ENCODE measurements around the gene CCDC33. TPM values are rescaled to one million over a fixed set of nuclear protein-coding genes. Genes with fewer than 3 reads are reported as not detected.

Gene CCDC33
- total and polyA plus RNA-seq, 4 donors, result 0.99 to 7.4 (median 2.6) TPM

DNA sequence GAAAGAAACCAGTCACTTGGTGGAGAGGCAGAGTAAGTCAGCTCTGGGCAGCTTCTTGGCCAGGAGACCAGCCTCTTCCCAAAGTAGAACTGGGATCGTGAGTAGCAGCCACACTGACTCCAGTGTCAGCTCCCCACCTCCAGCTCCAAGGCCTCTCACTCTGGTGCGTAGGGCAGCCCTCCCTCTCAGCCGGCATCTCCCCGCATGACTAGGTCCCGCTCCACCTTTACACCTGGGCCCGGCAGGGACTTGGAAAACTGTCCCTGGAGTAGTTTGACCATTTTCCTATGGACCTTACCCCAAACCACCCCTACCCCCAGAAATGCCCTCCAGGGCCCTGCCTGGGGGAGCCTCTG, 36.9 kb upstream of the CCDC33 start:
- Histone ChIP-seq H3K36me3 (ENCODE audit: control insufficient read depth, insufficient read depth, low read length) (peaks cover 2% of the 10 kb centered on the region), H3K4me3 (ENCODE audit: low read depth, low read length) (no peak overlapping the region), H3K27me3 (ENCODE audit: control insufficient read depth, insufficient read depth, low read length) (peaks cover 9% of the 10 kb centered on the region), H3K4me1 (ENCODE audit: control insufficient read depth, insufficient read depth, low read length) (peaks cover 48% of the 10 kb centered on the region), H3K27ac (ENCODE audit: low read depth, low read length) (no peak overlapping the region), H3K9me3 (ENCODE audit: control insufficient read depth, insufficient read depth, low read length) (no peaks in the 10 kb centered on the region)
- 97% methylated on average over 4 of the region's 6 CpGs for WGBS (ENCODE audit: insufficient coverage)
- no peak for DNase-seq (ENCODE audit: low read depth in 4 of 6, low spot score in 6 of 6)

DNA sequence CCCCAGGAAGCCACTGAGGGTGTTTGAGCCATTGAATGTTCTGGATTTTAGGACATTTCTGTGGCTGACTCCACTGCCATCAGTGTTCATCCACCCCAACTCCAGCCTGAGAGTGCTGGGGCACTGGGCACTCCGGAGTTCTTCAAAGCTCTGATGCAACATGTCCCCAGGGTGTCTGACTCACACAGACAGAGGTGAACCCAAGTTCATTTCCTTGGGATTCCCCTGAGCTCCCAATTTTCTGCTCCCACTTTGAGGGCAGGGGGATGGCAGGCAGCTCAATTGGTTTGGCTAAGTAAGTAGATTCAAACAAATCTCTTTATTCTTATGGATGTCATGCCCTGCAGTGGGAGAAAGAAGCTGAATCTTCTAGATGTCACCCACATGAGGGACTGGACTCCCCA, 35.7 kb upstream of the CCDC33 start:
- Histone ChIP-seq H3K4me1 (ENCODE audit: control insufficient read depth, insufficient read depth, low read length) (peaks cover 54% of the 10 kb centered on the region), H3K27me3 (ENCODE audit: control insufficient read depth, insufficient read depth, low read length) (peaks cover 9% of the 10 kb centered on the region)
- WGBS (ENCODE audit: insufficient coverage), result 75% methylated on average over 1 of the region's 1 CpG

DNA sequence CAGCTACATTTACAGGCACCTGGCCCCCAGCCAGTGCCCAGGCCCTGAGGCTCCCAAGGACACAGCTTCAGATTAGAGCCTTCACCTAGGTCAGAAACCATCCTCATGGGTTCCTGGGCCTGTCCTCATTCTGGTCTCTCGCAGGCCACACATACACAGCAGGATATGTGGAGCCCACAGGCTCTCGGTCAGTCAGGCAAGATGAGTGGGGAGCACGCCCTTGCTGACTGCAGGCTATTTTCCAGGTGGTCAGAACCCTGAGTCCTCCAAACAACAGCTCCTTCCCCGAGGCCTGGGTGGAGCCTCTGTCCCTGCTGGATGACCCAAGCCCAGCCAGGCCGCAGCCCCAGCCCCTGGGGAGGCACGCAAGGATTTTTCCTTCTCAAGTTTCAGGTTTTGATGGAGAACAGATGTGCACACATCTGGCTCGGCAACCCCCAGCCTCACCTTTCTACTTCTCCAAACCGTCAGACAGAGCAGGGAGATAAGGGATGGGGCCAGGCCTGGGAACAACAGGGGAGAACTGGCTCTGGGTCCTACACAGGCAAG, 35.2 kb upstream of the CCDC33 start:
- H3K36me3 ChIP-seq (ENCODE audit: control insufficient read depth, insufficient read depth, low read length), result no peaks in the 10 kb centered on the region
- peaks cover 58% of the 10 kb centered on the region for H3K4me1 ChIP-seq (ENCODE audit: control insufficient read depth, insufficient read depth, low read length)
- peak in 1 of 6 donors; percentile 52 for DNase-seq (ENCODE audit: low read depth in 4 of 6, low spot score in 6 of 6)
- no peak overlapping the region for H3K4me3 ChIP-seq (ENCODE audit: low read depth, low read length)
- H3K27ac ChIP-seq (ENCODE audit: low read depth, low read length), result peak overlapping the region; percentile 44
- H3K9me3 ChIP-seq (ENCODE audit: control insufficient read depth, insufficient read depth, low read length), result no peaks in the 10 kb centered on the region
- 72% methylated on average over 7 of the region's 8 CpGs for WGBS (ENCODE audit: insufficient coverage)
- peaks cover 9% of the 10 kb centered on the region for H3K27me3 ChIP-seq (ENCODE audit: control insufficient read depth, insufficient read depth, low read length)

More for the DNA sequence above, 35.7 kb upstream of the CCDC33 start:
- Histone ChIP-seq H3K27ac (ENCODE audit: low read depth, low read length) (peak overlapping the region; percentile 44), H3K4me3 (ENCODE audit: low read depth, low read length) (no peak overlapping the region), H3K36me3 (ENCODE audit: control insufficient read depth, insufficient read depth, low read length) (no peaks in the 10 kb centered on the region), H3K9me3 (ENCODE audit: control insufficient read depth, insufficient read depth, low read length) (no peaks in the 10 kb centered on the region)
- no peak for DNase-seq (ENCODE audit: low read depth in 4 of 6, low spot score in 6 of 6)

DNA sequence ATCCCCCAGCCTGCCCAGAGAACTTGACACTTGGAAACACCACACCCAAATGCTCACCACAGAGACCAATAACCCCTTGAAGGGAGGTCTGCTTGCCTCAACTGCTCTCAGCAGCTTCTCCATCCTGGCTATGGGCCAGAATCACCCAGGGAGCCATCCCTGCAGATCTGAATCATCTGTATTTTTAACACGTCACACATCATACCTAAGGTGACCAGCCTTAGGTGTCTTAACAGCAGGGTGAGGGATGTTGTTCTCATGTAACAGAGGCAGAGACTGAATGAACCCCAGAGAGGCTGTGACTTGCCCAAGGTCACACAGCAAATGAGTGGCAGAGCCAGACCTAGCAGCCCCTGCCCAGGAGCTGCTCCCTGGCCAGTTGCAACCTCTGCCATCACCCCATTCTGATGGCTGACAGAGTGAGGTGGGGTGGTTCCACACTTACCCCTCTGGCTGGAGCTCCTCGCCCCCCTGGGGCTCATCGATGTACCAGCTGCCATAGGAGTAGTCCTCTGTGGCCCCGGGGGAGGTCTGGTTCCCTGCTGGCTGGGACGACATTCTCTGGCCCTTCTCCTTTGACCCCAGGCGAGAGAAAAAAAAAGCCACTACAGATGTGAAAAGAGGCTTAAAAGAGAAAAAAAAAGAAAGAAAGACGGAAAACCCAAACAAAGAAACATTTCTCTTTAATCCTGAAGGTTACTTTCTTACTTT, 34.3 kb upstream of the CCDC33 start:
- 10% methylated on average over 3 of the region's 7 CpGs for WGBS (ENCODE audit: insufficient coverage)
- H3K4me1 ChIP-seq (ENCODE audit: control insufficient read depth, insufficient read depth, low read length), result peaks cover 59% of the 10 kb centered on the region
- H3K4me3 ChIP-seq (ENCODE audit: low read depth, low read length), result peak overlapping the region; percentile 9
- DNase-seq (ENCODE audit: low read depth in 4 of 6, low spot score in 6 of 6), result no peak
- no peaks in the 10 kb centered on the region for H3K36me3 ChIP-seq (ENCODE audit: control insufficient read depth, insufficient read depth, low read length)
- H3K27ac ChIP-seq (ENCODE audit: low read depth, low read length), result peak overlapping the region; percentile 85
- no peaks in the 10 kb centered on the region for H3K9me3 ChIP-seq (ENCODE audit: control insufficient read depth, insufficient read depth, low read length)
- peaks cover 9% of the 10 kb centered on the region for H3K27me3 ChIP-seq (ENCODE audit: control insufficient read depth, insufficient read depth, low read length)

DNA sequence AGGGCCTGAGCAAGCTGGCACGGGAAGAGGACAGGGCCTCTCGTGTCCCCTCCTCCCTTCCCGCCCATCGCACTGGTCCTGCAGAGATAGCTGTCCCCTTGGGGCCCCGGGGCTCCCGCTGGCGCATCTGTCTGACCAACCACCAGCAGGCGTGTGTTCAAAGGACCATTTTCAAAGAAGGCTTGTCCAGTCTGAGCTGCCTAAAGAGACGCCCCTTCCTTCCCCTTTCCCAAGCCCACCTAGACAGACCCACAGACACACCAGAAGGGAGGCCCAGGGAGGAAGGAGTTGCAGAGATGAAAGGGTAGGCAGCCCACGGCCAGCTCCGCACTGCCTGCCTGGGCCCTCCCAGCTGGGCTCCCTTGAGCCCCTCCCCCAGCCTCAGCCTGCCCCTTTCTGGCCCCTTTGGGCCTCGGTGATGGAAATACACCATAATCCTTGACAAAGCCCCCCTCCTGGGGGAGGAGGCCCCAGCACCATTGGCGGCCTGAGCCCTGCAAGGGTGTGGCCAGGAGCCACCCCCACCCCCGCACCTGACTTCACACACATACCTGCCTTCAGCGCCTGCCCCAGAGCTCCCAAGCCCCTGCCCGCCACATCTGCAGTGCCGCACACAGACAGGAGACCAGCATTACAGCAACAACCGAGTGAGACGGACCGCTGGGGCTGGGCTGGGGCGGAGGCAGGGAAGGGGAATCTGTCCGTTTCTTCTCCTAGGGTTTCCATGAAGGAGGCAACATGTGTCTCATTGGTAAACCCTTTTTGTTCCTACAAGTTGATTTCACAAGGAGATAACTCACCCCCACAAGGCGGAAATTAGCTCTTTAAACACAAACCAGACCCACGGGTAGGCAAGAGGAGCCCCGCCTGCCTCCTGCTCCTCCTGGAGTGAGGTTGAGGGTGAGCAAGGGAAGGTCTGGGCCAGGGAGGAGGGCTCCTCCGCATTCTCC, 33.4 kb upstream of the CCDC33 start, which contains the start of gene STRA6:
TSS of gene STRA6 (minus strand) at position 336 of the 950 bp plus-strand sequence. CDS start 520 bp downstream, outside the sequence.
- Histone ChIP-seq H3K27me3 (ENCODE audit: control insufficient read depth, insufficient read depth, low read length) (peaks cover 9% of the 10 kb centered on the region), H3K9me3 (ENCODE audit: control insufficient read depth, insufficient read depth, low read length) (no peaks in the 10 kb centered on the region), H3K27ac (ENCODE audit: low read depth, low read length) (peak within 1 kb of the TSS; percentile 85), H3K4me3 (ENCODE audit: low read depth, low read length) (peak within 1 kb of the TSS; percentile 9), H3K36me3 (ENCODE audit: control insufficient read depth, insufficient read depth, low read length) (no peaks in the 10 kb centered on the region), H3K4me1 (ENCODE audit: control insufficient read depth, insufficient read depth, low read length) (peaks cover 65% of the 10 kb centered on the region)
- DNase-seq (ENCODE audit: low read depth in 4 of 6, low spot score in 6 of 6), result peak in 1 of 6 donors; percentile 34
- WGBS (ENCODE audit: insufficient coverage), result 38% methylated on average over 19 of the region's 26 CpGs

DNA sequence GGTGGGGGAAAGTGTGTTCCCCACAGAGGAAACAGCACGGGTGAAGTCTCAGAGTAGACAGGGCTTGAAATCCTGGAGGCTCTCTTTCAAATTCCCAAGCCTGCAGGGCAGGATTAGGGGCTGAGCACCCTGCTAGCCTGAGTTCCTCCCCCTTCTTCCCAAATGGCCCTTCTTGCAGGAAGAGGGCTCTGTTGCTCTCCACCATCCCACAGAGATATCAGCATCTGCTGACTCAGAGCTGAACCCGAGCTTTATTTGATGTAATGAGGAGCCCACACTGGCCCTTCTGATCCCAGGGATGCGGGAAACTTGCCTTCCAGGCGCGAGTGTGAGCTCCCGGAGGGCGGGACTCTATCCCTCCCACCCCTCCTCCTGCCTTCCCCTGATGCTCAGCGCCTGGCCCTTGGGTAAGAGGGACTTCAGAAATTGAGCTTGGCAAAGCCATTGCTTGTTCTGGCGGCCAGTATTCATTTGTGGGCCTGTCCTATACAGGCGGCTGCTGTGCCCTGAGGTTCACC, 32.2 kb upstream of the CCDC33 start:
- Histone ChIP-seq H3K27ac (ENCODE audit: low read depth, low read length) (peak overlapping the region; percentile 85), H3K4me1 (ENCODE audit: control insufficient read depth, insufficient read depth, low read length) (peaks cover 74% of the 10 kb centered on the region), H3K36me3 (ENCODE audit: control insufficient read depth, insufficient read depth, low read length) (no peaks in the 10 kb centered on the region), H3K9me3 (ENCODE audit: control insufficient read depth, insufficient read depth, low read length) (no peaks in the 10 kb centered on the region), H3K4me3 (ENCODE audit: low read depth, low read length) (no peak overlapping the region), H3K27me3 (ENCODE audit: control insufficient read depth, insufficient read depth, low read length) (peaks cover 12% of the 10 kb centered on the region)
- 27% methylated on average over 3 of the region's 10 CpGs for WGBS (ENCODE audit: insufficient coverage)
- peak in 1 of 6 donors; percentile 81 for DNase-seq (ENCODE audit: low read depth in 4 of 6, low spot score in 6 of 6)

DNA sequence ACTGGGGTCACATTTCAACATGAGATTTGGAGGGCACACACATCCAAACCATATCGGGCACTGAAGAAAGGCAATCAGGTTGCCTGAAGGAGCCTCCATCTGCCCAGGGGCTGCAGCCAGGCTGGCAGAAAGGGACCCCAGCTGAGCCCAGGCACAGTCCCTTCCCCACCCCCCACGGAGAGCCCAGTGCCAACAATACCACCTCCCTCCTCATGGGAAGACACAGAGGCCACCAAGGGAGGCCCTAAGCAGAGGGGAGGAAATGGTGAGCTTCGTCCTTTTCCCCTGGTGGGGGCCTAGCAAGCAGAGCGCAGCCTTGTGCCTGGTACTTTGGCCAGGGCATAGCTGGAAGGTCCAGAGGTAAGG, 30.6 kb upstream of the CCDC33 start:
- 76% methylated on average over 3 of the region's 4 CpGs for WGBS (ENCODE audit: insufficient coverage)
- H3K4me1 ChIP-seq (ENCODE audit: control insufficient read depth, insufficient read depth, low read length), result peaks cover 80% of the 10 kb centered on the region
- no peak overlapping the region for H3K27ac ChIP-seq (ENCODE audit: low read depth, low read length)
- H3K27me3 ChIP-seq (ENCODE audit: control insufficient read depth, insufficient read depth, low read length), result peaks cover 12% of the 10 kb centered on the region
- H3K9me3 ChIP-seq (ENCODE audit: control insufficient read depth, insufficient read depth, low read length), result no peaks in the 10 kb centered on the region
- no peaks in the 10 kb centered on the region for H3K36me3 ChIP-seq (ENCODE audit: control insufficient read depth, insufficient read depth, low read length)
- no peak overlapping the region for H3K4me3 ChIP-seq (ENCODE audit: low read depth, low read length)
- DNase-seq (ENCODE audit: low read depth in 4 of 6, low spot score in 6 of 6), result peak in 1 of 6 donors; percentile 57

DNA sequence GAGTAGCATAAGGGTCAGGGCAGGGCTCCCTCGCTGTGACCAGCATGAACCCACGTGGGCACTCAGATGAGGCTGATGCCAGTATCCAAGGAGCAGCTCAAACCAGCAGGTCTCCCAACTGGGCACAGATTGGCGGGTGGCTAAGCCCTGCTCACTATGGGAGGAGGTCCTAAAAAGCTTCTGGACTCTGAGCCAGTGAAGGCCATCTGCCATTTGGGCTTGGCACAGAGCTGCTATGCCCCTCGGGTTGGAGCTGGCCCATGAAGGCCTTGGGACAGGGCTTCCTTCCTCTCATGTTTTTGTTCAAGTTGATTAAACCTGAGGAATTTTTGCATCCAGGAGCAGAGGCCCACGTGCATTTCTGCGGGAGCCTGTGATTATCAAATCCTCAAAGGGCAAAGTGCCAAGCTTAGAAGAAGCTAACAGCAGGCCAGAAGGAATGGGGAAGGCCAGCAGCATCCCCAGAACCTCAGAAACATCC, 29.3 kb upstream of the CCDC33 start:
- peaks cover 68% of the 10 kb centered on the region for H3K4me1 ChIP-seq (ENCODE audit: control insufficient read depth, insufficient read depth, low read length)

More for the DNA sequence above, 29.3 kb upstream of the CCDC33 start:
- H3K36me3 ChIP-seq (ENCODE audit: control insufficient read depth, insufficient read depth, low read length), result no peaks in the 10 kb centered on the region
- peaks cover 1% of the 10 kb centered on the region for H3K9me3 ChIP-seq (ENCODE audit: control insufficient read depth, insufficient read depth, low read length)
- H3K27me3 ChIP-seq (ENCODE audit: control insufficient read depth, insufficient read depth, low read length), result peaks cover 12% of the 10 kb centered on the region
- no peak overlapping the region for H3K4me3 ChIP-seq (ENCODE audit: low read depth, low read length)
- DNase-seq (ENCODE audit: low read depth in 4 of 6, low spot score in 6 of 6), result peak in 1 of 6 donors; percentile 73
- 36% methylated on average over 6 of the region's 6 CpGs for WGBS (ENCODE audit: insufficient coverage)
- no peak overlapping the region for H3K27ac ChIP-seq (ENCODE audit: low read depth, low read length)
